ENCODE measurements around the gene SLIT3.
"Not testable (repeated sequence)": the region's sequence is repeated elsewhere in the genome, so short reads cannot be mapped to it uniquely, and the experiment has no call there.

The SLIT3 gene

GRCh38 chr5:169168280-169168679 lies 132.7 kb downstream of the SLIT3 start:
- DNase-seq: no peak

- no peak for DNase-seq
Measured at GRCh38 chr5:169166078-169166477, 134.9 kb downstream of the SLIT3 start.

GRCh38 chr5:169165052-169165451 lies 135.9 kb downstream of the SLIT3 start:
- no peak for DNase-seq

- no peak for DNase-seq
Measured at GRCh38 chr5:169164481-169164925, 136.4 kb downstream of the SLIT3 start.

- no peak for DNase-seq
Measured at GRCh38 chr5:169162407-169162806, 138.5 kb downstream of the SLIT3 start.

GRCh38 chr5:169161022-169161680 lies 139.8 kb downstream of the SLIT3 start:
- no peak for DNase-seq

- no peak for DNase-seq
Measured at GRCh38 chr5:169160405-169160901, 140.5 kb downstream of the SLIT3 start.

- no peak for DNase-seq
Measured at GRCh38 chr5:169158764-169159163, 142.2 kb downstream of the SLIT3 start.

- DNase-seq: no peak
Measured at GRCh38 chr5:169157064-169157463, 143.9 kb downstream of the SLIT3 start.

- DNase-seq: no peak
Measured at GRCh38 chr5:169154679-169155078, 146.3 kb downstream of the SLIT3 start.

GRCh38 chr5:169153405-169153804 lies 147.5 kb downstream of the SLIT3 start:
- DNase-seq: no peak

GRCh38 chr5:169152946-169153345 lies 148.0 kb downstream of the SLIT3 start:
- DNase-seq: no peak

- no peak for DNase-seq
Measured at GRCh38 chr5:169152453-169152852, 148.5 kb downstream of the SLIT3 start.

GRCh38 chr5:169151051-169151805 lies 149.7 kb downstream of the SLIT3 start:
- no peak for DNase-seq

GRCh38 chr5:169150108-169150507 lies 150.8 kb downstream of the SLIT3 start:
- DNase-seq: no peak

- DNase-seq: no peak
Measured at GRCh38 chr5:169149317-169149716, 151.6 kb downstream of the SLIT3 start.

GRCh38 chr5:169148138-169148740 lies 152.7 kb downstream of the SLIT3 start:
- DNase-seq: no peak

GRCh38 chr5:169147534-169147933 lies 153.4 kb downstream of the SLIT3 start:
- no peak for DNase-seq

GRCh38 chr5:169146158-169146557 lies 154.8 kb downstream of the SLIT3 start:
- no peak for DNase-seq

GRCh38 chr5:169142264-169142970 lies 158.5 kb downstream of the SLIT3 start:
- no peak for DNase-seq

- DNase-seq: not testable (repeated sequence)
Measured at GRCh38 chr5:169140215-169140614, 160.7 kb downstream of the SLIT3 start.

GRCh38 chr5:169139480-169140050 lies 161.4 kb downstream of the SLIT3 start:
- DNase-seq: no peak

GRCh38 chr5:169133531-169133930 lies 167.4 kb downstream of the SLIT3 start:
- no peak for DNase-seq
